PC-9 (cell line): ENCODE data around the gene GORAB. TPM values are rescaled to one million over a fixed set of nuclear protein-coding genes. Genes with fewer than 3 reads are reported as not detected.
A peak's percentile ranks its signal among the peaks of the same experiment; 100 is the strongest.

Source experiments
- BruUV-seq: library from RNA; stranded (reverse); fragments of 400-500 nt; replicated peaks from 2 replicates; lab custom pipeline; 2021; lab: Mats Ljungman, UMichigan
- CTCF ChIA-PET: fragments of 300-600 bp; sonication (Branson Sonifier 250); formaldehyde crosslinking; loops from one replicate; lab custom pipeline; 2022; ENCODE audit warnings: antibody characterized with exemption; lab: Charles Lee
- POLR2A ChIA-PET: fragments of 300-600 bp; sonication (Branson Sonifier 250); formaldehyde crosslinking; loops from one replicate; lab custom pipeline; 2022; ENCODE audit warnings: antibody characterized with exemption; ENCODE audit not compliant: unreplicated experiment; lab: Charles Lee
- DNase-seq, 2 experiments: peaks; one replicate each; pipeline versions ENCODE4 v3.0.0 to v3.0.0-alpha.2; 2015 to 2022; ENCODE audit warnings: mixed read lengths in 1 of 2
- H2AFZ ChIP-seq: fragments of 200-600 bp; sonication (generic); 2 replicates; pipeline ENCODE4 v1.8.1; 2017; ENCODE audit warnings: antibody characterized with exemption
- H3F3A ChIP-seq: fragments of 200-600 bp; sonication (generic); 2 replicates; pipeline ENCODE4 v1.8.1; 2017; ENCODE audit warnings: antibody characterized with exemption, mild to moderate bottlenecking, low read depth; ENCODE audit not compliant: insufficient read depth
- H3K27ac ChIP-seq: fragments of 200-600 bp; sonication (generic); 2 replicates; pipeline ENCODE4 v1.6.1; 2016; ENCODE audit warnings: mixed run types
- H3K27me3 ChIP-seq: fragments of 200-600 bp; sonication (generic); 2 replicates; pipeline ENCODE4 v1.6.1; 2016; ENCODE audit warnings: low read depth, mixed run types; ENCODE audit not compliant: insufficient read depth
- H3K36me3 ChIP-seq: fragments of 200-600 bp; sonication (generic); 2 replicates; pipeline ENCODE4 v1.6.1; 2016; ENCODE audit warnings: low read depth, mixed run types
- H3K4me1 ChIP-seq: fragments of 200-600 bp; sonication (generic); replicated peaks from 2 replicates; pipeline ENCODE4 v1.6.1; 2016; ENCODE audit warnings: mixed run types; ENCODE audit not compliant: insufficient read depth
- H3K4me2 ChIP-seq: fragments of 200-600 bp; sonication (generic); 2 replicates; pipeline ENCODE4 v1.6.1; 2017; ENCODE audit warnings: mixed run types
- H3K4me3 ChIP-seq: fragments of 200-600 bp; sonication (generic); 2 replicates; pipeline ENCODE4 v1.6.1; 2016; ENCODE audit warnings: mixed run types
- H3K79me2 ChIP-seq: fragments of 200-600 bp; sonication (generic); 2 replicates; pipeline ENCODE4 v1.6.1; 2017; ENCODE audit warnings: low read depth, mixed run types
- H3K9me2 ChIP-seq: fragments of 200-600 bp; sonication (generic); 2 replicates; pipeline ENCODE4 v1.8.1; 2017; ENCODE audit warnings: mild to moderate bottlenecking; ENCODE audit not compliant: insufficient read depth
- H3K9me3 ChIP-seq: fragments of 200-600 bp; sonication (generic); 2 replicates; pipeline ENCODE4 v1.8.1; 2016; ENCODE audit warnings: low read depth; ENCODE audit not compliant: insufficient read depth
- H4K20me1 ChIP-seq: fragments of 200-600 bp; sonication (generic); 2 replicates; pipeline ENCODE4 v1.8.1; 2017; ENCODE audit not compliant: insufficient read depth
- CTCF ChIP-seq: fragments of 200-600 bp; sonication (generic); conservative IDR thresholded peaks from 2 replicates; pipeline ENCODE4 v1.6.1; 2017; ENCODE audit warnings: mixed run types, antibody characterized with exemption, mild to moderate bottlenecking, moderate library complexity
- EZH2 ChIP-seq: fragments of 200-600 bp; sonication (generic); IDR thresholded peaks from 2 replicates; pipeline ENCODE4 v1.8.0; 2017; ENCODE audit warnings: antibody characterized with exemption, low read depth
- intact Hi-C: fragments of 100-400 bp; cut with micrococcal nuclease; formaldehyde crosslinking; loops from one replicate; pipeline ENCODE4 v1.10.0; 2022; ENCODE audit not compliant: unreplicated experiment
- total RNA-seq: library from RNA; stranded (reverse); gene quantifications from 2 replicates; pipeline ENCODE4 v1.2.3, GENCODE V29; 2021

The GORAB gene
- total RNA-seq, 1 experiment from 2014 or later = 8.4 TPM

GRCh38 chr1:170559166-170559565 lies 27.2 kb downstream of the GORAB start:
- intact Hi-C loops = no loop called here
- no TSS peak for BruUV-seq

DNA sequence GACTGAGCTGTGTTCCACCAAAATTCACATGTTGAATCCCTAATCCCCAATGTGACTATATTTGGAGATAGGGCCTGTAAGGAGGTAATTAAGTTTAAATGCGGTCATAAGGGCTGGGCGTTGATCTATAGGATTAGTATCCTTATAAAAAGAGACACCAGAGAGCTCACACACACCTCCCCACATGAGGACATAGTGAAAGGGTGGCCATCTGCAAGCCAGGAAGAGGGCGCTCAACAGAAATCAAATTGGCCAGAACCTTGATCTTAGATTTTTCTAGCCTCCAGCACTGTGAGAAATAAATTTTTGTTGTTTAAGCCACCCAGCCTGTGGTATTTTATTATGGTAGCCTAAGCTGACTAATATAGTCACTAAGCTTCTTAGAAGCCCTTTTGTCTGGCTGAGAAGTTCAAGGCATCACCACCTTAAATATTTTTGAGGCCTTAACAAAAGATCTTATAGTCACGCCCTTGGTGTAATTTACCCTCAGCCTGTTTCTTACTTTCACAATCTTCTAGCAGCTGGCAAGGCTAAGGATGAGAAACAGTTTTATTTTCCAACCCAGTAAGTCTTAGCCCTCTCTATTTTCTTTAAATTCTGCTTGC lies 28.8 kb downstream of the GORAB start:
- Histone ChIP-seq H3K27ac (no peak overlapping the region), H3K9me3 (peaks cover 17% of the 10 kb centered on the region), H3K79me2 (no peaks in the 10 kb centered on the region), H4K20me1 (no peaks in the 10 kb centered on the region), H3K4me3 (no peak overlapping the region), H3K27me3 (no peaks in the 10 kb centered on the region), H3K36me3 (no peaks in the 10 kb centered on the region), H3K4me1 (peaks cover 17% of the 10 kb centered on the region), H3K9me2 (no peaks in the 10 kb centered on the region), H3K4me2 (no peak overlapping the region), H3F3A (peaks cover 6% of the 10 kb centered on the region; the same call in 1 of the 2 replicates), H2AFZ (no peak overlapping the region)
- DNase-seq = no peak
- no TSS peak for BruUV-seq
- CTCF ChIA-PET = no interaction called here
- intact Hi-C loops = loop anchor here (10.0 kb wide), 1 partner anchor 486 kb away; the partner anchor contains the start of gene KIFAP3
- POLR2A ChIA-PET = no interaction called here
- TF ChIP-seq EZH2 (no peak), CTCF (no peak)

More at GRCh38 chr1:170559166-170559565, 27.2 kb downstream of the GORAB start:
- Histone ChIP-seq H3K4me3 (no peak overlapping the region), H3K27me3 (no peaks in the 10 kb centered on the region), H2AFZ (no peak overlapping the region), H4K20me1 (no peaks in the 10 kb centered on the region), H3K36me3 (no peaks in the 10 kb centered on the region), H3K9me2 (no peaks in the 10 kb centered on the region), H3K9me3 (peaks cover 17% of the 10 kb centered on the region), H3K4me1 (peaks cover 17% of the 10 kb centered on the region), H3F3A (peaks cover 6% of the 10 kb centered on the region; the same call in 1 of the 2 replicates), H3K27ac (no peak overlapping the region), H3K79me2 (no peaks in the 10 kb centered on the region), H3K4me2 (no peak overlapping the region)
- DNase-seq = no peak
- TF ChIP-seq EZH2 = no peak
- TF ChIP-seq CTCF = no peak
- ChIA-PET CTCF (no interaction called here), POLR2A (no interaction called here)

GRCh38 chr1:170562646-170563338 lies 30.8 kb downstream of the GORAB start:
- peak; percentile 65 to 69 for DNase-seq
- CTCF ChIA-PET = no interaction called here
- no peaks in the 10 kb centered on the region for H3K79me2 ChIP-seq
- H3K9me3 ChIP-seq = peaks cover 13% of the 10 kb centered on the region
- intact Hi-C loops = loop anchor here (1.0 to 10.0 kb wide), 2 partner anchors 30 to 488 kb away; partner anchors contain the start of genes GORAB and KIFAP3
- no peaks in the 10 kb centered on the region for H3K27me3 ChIP-seq
- BruUV-seq = TSS peak; percentile 19
- peak overlapping the region; percentile 61 for H3K4me2 ChIP-seq
- peak overlapping the region; percentile 55 for H3K27ac ChIP-seq
- peaks cover 6% of the 10 kb centered on the region; the same call in 1 of the 2 replicates for H3F3A ChIP-seq
- POLR2A ChIA-PET = interaction anchor here (0.5 kb wide), 1 partner anchor 31 kb away, joined by 4 read pairs; the partner anchor contains the start of gene GORAB
- peak overlapping the region; percentile 56 for H2AFZ ChIP-seq
- peaks cover 17% of the 10 kb centered on the region for H3K4me1 ChIP-seq
- no peaks in the 10 kb centered on the region for H3K9me2 ChIP-seq
- no peaks in the 10 kb centered on the region for H4K20me1 ChIP-seq
- no peaks in the 10 kb centered on the region for H3K36me3 ChIP-seq
- no peak overlapping the region for H3K4me3 ChIP-seq
- TF ChIP-seq CTCF = no peak
- no peak for TF ChIP-seq EZH2
